Subcutaneous adipose tissue (tissue), 4 donors: Measurements from ENCODE around the gene INTS15. TPM values are rescaled to one million over a fixed set of nuclear protein-coding genes. Genes with fewer than 3 reads are reported as not detected.

Experiments
- CTCF ChIP-seq: fragments of 450-650 bp; IDR thresholded peaks from one replicate; pipeline ENCODE4 v1.5.1; 2016; ENCODE audit warnings: low read depth, mild to moderate bottlenecking, control low read depth, antibody characterized with exemption, moderate library complexity
- total RNA-seq, 4 donors: library from RNA; depleted of rRNA; stranded (reverse); fragments of >200 nt; gene quantifications; one replicate each; pipeline ENCODE4 v1.1.0, GENCODE V29; 2016

INTS15 gene
- total RNA-seq, 4 donors from 2014 or later, result 13.3 to 42.0 (median 23.3) TPM

- TF ChIP-seq CTCF, result no peak
These were observed 58.9 kb downstream of the INTS15 start for GRCh38 chr7:6648815-6649104.

- no peak for TF ChIP-seq CTCF
These were observed 59.6 kb downstream of the INTS15 start for GRCh38 chr7:6649241-6649961.

- TF ChIP-seq CTCF, result no peak
These were observed 60.3 kb downstream of the INTS15 start for GRCh38 chr7:6650086-6650485.

- TF ChIP-seq CTCF, result no peak
These were observed 60.7 kb downstream of the INTS15 start for GRCh38 chr7:6650521-6651011.

GRCh38 chr7:6651851-6652445, 62.1 kb downstream of the INTS15 start:
- TF ChIP-seq CTCF, result no peak

GRCh38 chr7:6652446-6653011, 62.7 kb downstream of the INTS15 start:
- no peak for TF ChIP-seq CTCF
